Activated CD4-positive, alpha-beta T cell treated with anti-CD3 and anti-CD28 coated beads for 24 hours (primary cell): ENCODE measurements around the gene FBXO44.

Experiments
- DNase-seq, 2 donors: peaks; one replicate each; pipeline ENCODE4 v3.0.0-alpha.2; 2020; ENCODE audit warnings: low read depth in 2 of 2

The FBXO44 gene

GRCh38 chr1:11708554-11709350, 54.1 kb downstream of the FBXO44 start:
- no peak for DNase-seq

- DNase-seq = no peak
These were observed 56.8 kb downstream of the FBXO44 start for GRCh38 chr1:11711490-11711889.

GRCh38 chr1:11712285-11712684, 57.6 kb downstream of the FBXO44 start:
- DNase-seq = no peak
